Vagina (tissue), 2 donors: ENCODE data around the gene GRB7. TPM values are rescaled to one million over a fixed set of nuclear protein-coding genes. Genes with fewer than 3 reads are reported as not detected.
"Not testable (repeated sequence)": the region's sequence is repeated elsewhere in the genome, so short reads cannot be mapped to it uniquely, and the experiment has no call there.

Experiments
- DNase-seq, 2 donors: peaks; one replicate each; pipeline ENCODE4 v3.0.0-alpha.2; 2017; ENCODE audit errors: extremely low spot score in 2 of 2
- H3K27ac ChIP-seq: fragments of 200-600 bp; sonication (generic); one replicate; pipeline ENCODE4 v1.5.1; 2019
- H3K27me3 ChIP-seq: fragments of 200-600 bp; sonication (generic); one replicate; pipeline ENCODE4 v1.5.1; 2019
- H3K36me3 ChIP-seq, 2 donors: fragments of 200-600 bp; sonication (generic); one replicate each; pipeline ENCODE4 v1.5.1; 2017 to 2019
- H3K4me1 ChIP-seq: fragments of 200-600 bp; sonication (generic); one replicate; pipeline ENCODE4 v1.5.1; 2019
- H3K4me3 ChIP-seq, 2 donors: fragments of 200-600 bp; sonication (generic); 1 replicate in 1 of 2; 2 replicates in 1 of 2; pipeline ENCODE4 v1.5.1; 2016 to 2019
- H3K9me3 ChIP-seq: fragments of 200-600 bp; sonication (generic); one replicate; pipeline ENCODE4 v1.5.1; 2019
- POLR2A ChIP-seq, 2 donors: fragments of 450-650 bp; IDR thresholded peaks; one replicate each; pipeline ENCODE4 v1.6.1; 2017; ENCODE audit warnings: antibody characterized with exemption in 2 of 2, mild to moderate bottlenecking in 2 of 2, moderate library complexity in 2 of 2
- POLR2AphosphoS5 ChIP-seq, 2 donors: sonication (generic); formaldehyde crosslinking; IDR thresholded peaks; one replicate each; pipeline ENCODE4 v1.9.0; 2017; ENCODE audit warnings: antibody characterized with exemption in 2 of 2, mild to moderate bottlenecking in 2 of 2, low read depth in 1 of 2; ENCODE audit not compliant: insufficient read depth in 1 of 2
- intact Hi-C: fragments of 100-400 bp; cut with DNase I; formaldehyde crosslinking; loops from one replicate; pipeline ENCODE4 v1.15.1; 2023
- total RNA-seq: library from RNA; depleted of rRNA; stranded (reverse); fragments of >200 nt; gene quantifications from one replicate; pipeline ENCODE4 v1.2.3, GENCODE V29; 2016
- TF ChIP-seq, protein P1 (sequence below), 3 experiments: fragments of 450-650 bp in 2 of 3; fragments of 200-600 bp in 1 of 3; sonication (generic) in 1 of 3; IDR thresholded peaks; one replicate each; pipeline ENCODE4 v1.5.1; 2017 to 2019; ENCODE audit warnings: antibody characterized with exemption in 3 of 3, mild to moderate bottlenecking in 2 of 3, moderate library complexity in 2 of 3

The GRB7 gene
- total RNA-seq, 1 donor from 2014 or later = 23.6 TPM

DNA sequence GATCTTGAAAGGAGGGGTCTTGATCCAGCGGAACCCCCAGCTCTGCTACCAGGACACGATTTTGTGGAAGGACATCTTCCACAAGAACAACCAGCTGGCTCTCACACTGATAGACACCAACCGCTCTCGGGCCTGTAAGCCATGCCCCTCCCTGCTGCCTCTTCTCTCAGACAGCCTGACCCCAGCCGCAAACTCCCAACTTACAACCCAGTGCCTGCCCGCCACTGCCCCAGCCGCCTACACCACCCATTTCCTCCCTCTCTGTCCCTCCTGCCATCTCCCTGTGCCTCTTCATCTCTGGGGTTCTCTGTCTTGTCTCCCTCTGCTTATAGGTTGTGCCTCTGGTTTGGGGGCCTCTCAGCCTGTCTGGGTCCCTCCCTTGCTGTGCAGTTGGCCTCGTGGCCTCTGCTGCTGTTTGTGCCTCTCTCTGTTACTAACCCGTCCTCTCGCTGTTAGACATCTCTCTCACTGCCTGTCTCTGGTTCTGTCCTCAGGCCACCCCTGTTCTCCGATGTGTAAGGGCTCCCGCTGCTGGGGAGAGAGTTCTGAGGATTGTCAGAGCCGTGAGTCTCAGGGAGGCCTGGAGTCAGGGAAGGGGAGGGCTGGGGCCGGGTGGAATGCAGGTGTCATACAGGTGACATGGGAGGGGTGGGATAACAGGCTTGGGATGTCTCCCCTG lies 28.3 kb upstream of the GRB7 start:
- Histone ChIP-seq H3K36me3 (peaks cover 0 to 56% of the 10 kb centered on the region in 2 donors), H3K9me3 (no peaks in the 10 kb centered on the region), H3K4me3 (no peak overlapping the region), H3K27me3 (no peaks in the 10 kb centered on the region), H3K27ac (no peak overlapping the region), H3K4me1 (peaks cover 32% of the 10 kb centered on the region)
- DNase-seq = no peak
- intact Hi-C loops = no loop called here
- TF ChIP-seq POLR2A (IDR thresholded peaks at IDR 0.05) (no peak), POLR2AphosphoS5 (IDR thresholded peaks at IDR 0.05; ENCODE audit: insufficient read depth in 1 of 2, low read depth in 1 of 2) (no peak)
- TF ChIP-seq, protein P1, sequence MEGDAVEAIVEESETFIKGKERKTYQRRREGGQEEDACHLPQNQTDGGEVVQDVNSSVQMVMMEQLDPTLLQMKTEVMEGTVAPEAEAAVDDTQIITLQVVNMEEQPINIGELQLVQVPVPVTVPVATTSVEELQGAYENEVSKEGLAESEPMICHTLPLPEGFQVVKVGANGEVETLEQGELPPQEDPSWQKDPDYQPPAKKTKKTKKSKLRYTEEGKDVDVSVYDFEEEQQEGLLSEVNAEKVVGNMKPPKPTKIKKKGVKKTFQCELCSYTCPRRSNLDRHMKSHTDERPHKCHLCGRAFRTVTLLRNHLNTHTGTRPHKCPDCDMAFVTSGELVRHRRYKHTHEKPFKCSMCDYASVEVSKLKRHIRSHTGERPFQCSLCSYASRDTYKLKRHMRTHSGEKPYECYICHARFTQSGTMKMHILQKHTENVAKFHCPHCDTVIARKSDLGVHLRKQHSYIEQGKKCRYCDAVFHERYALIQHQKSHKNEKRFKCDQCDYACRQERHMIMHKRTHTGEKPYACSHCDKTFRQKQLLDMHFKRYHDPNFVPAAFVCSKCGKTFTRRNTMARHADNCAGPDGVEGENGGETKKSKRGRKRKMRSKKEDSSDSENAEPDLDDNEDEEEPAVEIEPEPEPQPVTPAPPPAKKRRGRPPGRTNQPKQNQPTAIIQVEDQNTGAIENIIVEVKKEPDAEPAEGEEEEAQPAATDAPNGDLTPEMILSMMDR (IDR thresholded peaks at IDR 0.05) = no peak

DNA sequence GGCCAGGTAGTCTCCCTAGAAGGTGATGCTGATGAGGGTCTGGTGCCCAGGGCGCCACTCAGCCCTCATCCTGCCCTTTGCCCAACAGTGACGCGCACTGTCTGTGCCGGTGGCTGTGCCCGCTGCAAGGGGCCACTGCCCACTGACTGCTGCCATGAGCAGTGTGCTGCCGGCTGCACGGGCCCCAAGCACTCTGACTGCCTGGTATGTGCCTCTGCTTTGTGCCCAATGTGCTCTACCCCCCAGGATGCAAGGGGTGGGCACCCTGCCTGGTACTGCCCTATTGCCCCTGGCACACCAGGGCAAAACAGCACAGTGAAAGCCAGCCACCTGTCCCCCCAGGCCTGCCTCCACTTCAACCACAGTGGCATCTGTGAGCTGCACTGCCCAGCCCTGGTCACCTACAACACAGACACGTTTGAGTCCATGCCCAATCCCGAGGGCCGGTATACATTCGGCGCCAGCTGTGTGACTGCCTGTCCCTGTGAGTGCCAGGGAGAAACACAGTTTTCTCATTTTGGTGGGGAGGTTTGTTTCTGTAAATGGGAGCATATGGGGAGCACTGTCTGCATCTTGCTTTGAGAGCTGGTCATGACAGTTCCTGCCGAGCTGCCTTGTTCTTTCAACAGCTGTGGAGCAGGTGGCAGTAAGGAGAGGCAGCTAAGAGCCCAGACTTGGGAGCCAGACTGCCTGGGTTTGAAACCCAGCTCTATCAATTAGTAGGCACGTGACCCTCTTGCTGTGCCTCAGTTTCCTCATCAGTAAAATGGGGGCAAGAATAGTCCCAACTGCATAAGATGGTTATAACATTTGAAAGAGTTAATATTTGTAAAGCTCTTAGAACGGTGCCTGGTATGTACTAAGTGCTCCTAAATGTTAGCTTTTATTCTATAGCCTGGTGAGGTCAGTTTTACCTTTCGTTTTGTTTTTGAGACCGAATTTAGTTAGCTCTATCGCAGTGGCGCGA lies 27.5 kb upstream of the GRB7 start:
- intact Hi-C loops = no loop called here
- Histone ChIP-seq H3K36me3 (peaks cover 0 to 62% of the 10 kb centered on the region in 2 donors), H3K27ac (no peak overlapping the region)

DNA sequence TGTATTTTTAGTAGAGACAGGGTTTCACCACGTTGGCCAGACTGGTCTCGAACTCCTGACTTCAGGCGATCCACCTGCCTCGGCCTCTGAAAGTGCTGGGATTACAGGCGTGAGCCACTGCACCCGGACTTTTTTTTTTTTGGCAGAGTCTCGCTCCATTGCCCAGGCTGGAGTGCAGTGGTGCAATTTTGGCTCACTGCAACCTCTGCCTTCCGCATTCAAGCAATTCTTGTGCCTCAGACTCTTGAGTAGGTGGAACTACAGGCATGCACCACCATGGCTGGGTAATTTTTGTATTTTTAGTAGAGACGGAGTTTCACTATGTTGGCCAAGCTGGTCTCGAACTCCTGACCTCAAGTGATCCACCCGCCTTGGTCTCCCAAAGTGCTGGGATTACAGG lies 26.7 kb upstream of the GRB7 start:
- H3K27ac ChIP-seq, H3K27me3 ChIP-seq, intact Hi-C loops, H3K9me3 ChIP-seq, H3K4me3 ChIP-seq, DNase-seq: not testable (repeated sequence)
- Histone ChIP-seq H3K4me1 (peaks cover 24% of the 10 kb centered on the region), H3K36me3 (peaks cover 0 to 70% of the 10 kb centered on the region in 2 donors)

More for the DNA sequence above, 27.5 kb upstream of the GRB7 start:
- DNase-seq = no peak
- Histone ChIP-seq H3K4me1 (peaks cover 24% of the 10 kb centered on the region), H3K27me3 (no peaks in the 10 kb centered on the region), H3K4me3 (no peak overlapping the region), H3K9me3 (no peaks in the 10 kb centered on the region)
- TF ChIP-seq, protein P1 (IDR thresholded peaks at IDR 0.05) = no peak
- TF ChIP-seq POLR2AphosphoS5 (IDR thresholded peaks at IDR 0.05; ENCODE audit: insufficient read depth in 1 of 2, low read depth in 1 of 2) (no peak), POLR2A (IDR thresholded peaks at IDR 0.05) (no peak)

DNA sequence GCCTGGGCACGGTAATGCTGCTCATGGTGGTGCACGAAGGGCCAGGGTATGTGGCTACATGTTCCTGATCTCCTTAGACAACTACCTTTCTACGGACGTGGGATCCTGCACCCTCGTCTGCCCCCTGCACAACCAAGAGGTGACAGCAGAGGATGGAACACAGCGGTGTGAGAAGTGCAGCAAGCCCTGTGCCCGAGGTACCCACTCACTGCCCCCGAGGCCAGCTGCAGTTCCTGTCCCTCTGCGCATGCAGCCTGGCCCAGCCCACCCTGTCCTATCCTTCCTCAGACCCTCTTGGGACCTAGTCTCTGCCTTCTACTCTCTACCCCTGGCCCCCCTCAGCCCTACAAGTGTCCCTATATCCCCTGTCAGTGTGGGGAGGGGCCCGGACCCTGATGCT lies 25.9 kb upstream of the GRB7 start:
- Histone ChIP-seq H3K27me3 (no peaks in the 10 kb centered on the region), H3K36me3 (peaks cover 0 to 75% of the 10 kb centered on the region in 2 donors), H3K9me3 (no peaks in the 10 kb centered on the region), H3K27ac (no peak overlapping the region), H3K4me1 (peaks cover 21% of the 10 kb centered on the region), H3K4me3 (no peak overlapping the region)
- intact Hi-C loops = no loop called here
- no peak for DNase-seq
- TF ChIP-seq, protein P1 (IDR thresholded peaks at IDR 0.05) = no peak
- TF ChIP-seq POLR2A (IDR thresholded peaks at IDR 0.05) = no peak

DNA sequence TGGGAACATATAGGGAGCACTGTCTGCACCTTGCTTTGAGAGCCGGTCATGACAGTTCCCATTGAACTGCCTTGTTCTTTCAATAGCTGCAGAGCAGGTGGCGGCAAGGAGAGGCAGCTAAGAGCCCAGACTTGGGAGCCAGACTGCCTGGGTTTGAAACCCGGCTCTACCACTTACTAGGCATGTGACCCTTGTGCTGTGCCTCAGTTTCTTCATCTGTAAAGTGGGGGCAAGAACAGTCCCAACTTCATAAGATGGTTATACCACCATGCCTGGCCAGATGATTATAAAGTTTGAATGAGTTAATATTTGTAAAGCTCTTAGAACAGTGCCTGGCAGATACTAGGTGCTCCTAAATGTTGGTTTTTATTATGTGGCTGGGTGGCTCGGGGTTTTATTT lies 23.5 kb upstream of the GRB7 start:
- TF ChIP-seq POLR2A (IDR thresholded peaks at IDR 0.05) = no peak
- TF ChIP-seq, protein P1 (IDR thresholded peaks at IDR 0.05) = no peak
- no peak for TF ChIP-seq POLR2AphosphoS5 (IDR thresholded peaks at IDR 0.05; ENCODE audit: insufficient read depth in 1 of 2, low read depth in 1 of 2)
- Histone ChIP-seq H3K4me1 (peaks cover 13% of the 10 kb centered on the region), H3K36me3 (peaks cover 0 to 65% of the 10 kb centered on the region in 2 donors), H3K4me3 (no peak overlapping the region), H3K27ac (no peak overlapping the region), H3K9me3 (no peaks in the 10 kb centered on the region), H3K27me3 (no peaks in the 10 kb centered on the region)
- no peak for DNase-seq
- intact Hi-C loops = no loop called here
